SU-DHL-6 (cell line): Measurements from ENCODE around the gene PTPRG.

Source experiments
- H2AFZ ChIP-seq: fragments of 200-600 bp; sonication (generic); 2 replicates; pipeline ENCODE4 v1.6.1; 2014; ENCODE audit warnings: low read depth, mild to moderate bottlenecking, moderate library complexity, mixed read lengths, antibody characterized with exemption, low read length; ENCODE audit not compliant: severe bottlenecking
- H3F3A ChIP-seq: fragments of 200-600 bp; shearing (Covaris generic); 2 replicates; pipeline ENCODE4 v1.6.0; 2016; ENCODE audit warnings: antibody characterized with exemption, mild to moderate bottlenecking; ENCODE audit not compliant: insufficient read depth
- H3K27ac ChIP-seq: fragments of 200-600 bp; sonication (generic); 2 replicates; pipeline ENCODE4 v1.5.1; 2016; ENCODE audit warnings: low read depth, mild to moderate bottlenecking, low read length, moderate library complexity, mixed read lengths
- H3K27me3 ChIP-seq: fragments of 200-600 bp; sonication (generic), shearing (Covaris generic); 2 replicates; pipeline ENCODE4 v1.6.0; 2014; ENCODE audit warnings: mild to moderate bottlenecking, low read length
- H3K36me3 ChIP-seq: fragments of 200-600 bp; sonication (generic); 2 replicates; pipeline ENCODE4 v1.6.1; 2014; ENCODE audit warnings: mild to moderate bottlenecking, low read length, mixed read lengths
- H3K4me2 ChIP-seq: fragments of 300-600, 200-600 bp; shearing (Covaris generic), sonication (generic); 2 replicates; pipeline ENCODE4 v1.6.0; 2014; ENCODE audit warnings: low read length, low read depth, mild to moderate bottlenecking; ENCODE audit not compliant: poor library complexity, severe bottlenecking
- H3K4me3 ChIP-seq: fragments of 200-600 bp; sonication (generic); 2 replicates; pipeline ENCODE4 v1.5.1; 2014; ENCODE audit warnings: antibody characterized with exemption, low read length, mild to moderate bottlenecking, mixed read lengths; ENCODE audit not compliant: insufficient read depth, poor library complexity, severe bottlenecking
- H3K79me2 ChIP-seq: fragments of 200-600 bp; sonication (generic); 2 replicates; pipeline ENCODE4 v1.6.1; 2014; ENCODE audit warnings: mild to moderate bottlenecking, low read length, moderate library complexity; ENCODE audit not compliant: insufficient read depth
- H3K9ac ChIP-seq: fragments of 200-600 bp; sonication (generic); 2 replicates; pipeline ENCODE4 v1.7.0; 2014; ENCODE audit warnings: mild to moderate bottlenecking, low read length
- H3K9me2 ChIP-seq: fragments of 200-600 bp; sonication (generic); replicated peaks from 2 replicates; pipeline ENCODE4 v1.6.1; 2014; ENCODE audit warnings: low read length; ENCODE audit not compliant: insufficient read depth
- H3K9me3 ChIP-seq: fragments of 200-600 bp; sonication (generic); 2 replicates; pipeline ENCODE4 v1.6.1; 2014; ENCODE audit warnings: low read length, mixed read lengths; ENCODE audit not compliant: insufficient read depth
- H4K20me1 ChIP-seq: fragments of 200-600 bp; sonication (generic); 2 replicates; pipeline ENCODE4 v1.6.1; 2014; ENCODE audit warnings: low read depth, mild to moderate bottlenecking, antibody characterized with exemption, low read length, moderate library complexity, mixed read lengths
- CTCF ChIP-seq: fragments of 200-600 bp; sonication (generic); IDR thresholded peaks from one replicate; pipeline ENCODE4 v1.5.1; 2017; ENCODE audit warnings: antibody characterized with exemption, mild to moderate bottlenecking, low read length, moderate library complexity; ENCODE audit not compliant: insufficient read depth, poor library complexity, severe bottlenecking
- EZH2phosphoT487 ChIP-seq: fragments of 200-600 bp; sonication (generic), shearing (Covaris generic); conservative IDR thresholded peaks from 2 replicates; pipeline ENCODE4 v1.6.1; 2018; ENCODE audit warnings: mild to moderate bottlenecking, antibody characterized with exemption, low read length, moderate library complexity, mixed read lengths

Gene PTPRG

DNA sequence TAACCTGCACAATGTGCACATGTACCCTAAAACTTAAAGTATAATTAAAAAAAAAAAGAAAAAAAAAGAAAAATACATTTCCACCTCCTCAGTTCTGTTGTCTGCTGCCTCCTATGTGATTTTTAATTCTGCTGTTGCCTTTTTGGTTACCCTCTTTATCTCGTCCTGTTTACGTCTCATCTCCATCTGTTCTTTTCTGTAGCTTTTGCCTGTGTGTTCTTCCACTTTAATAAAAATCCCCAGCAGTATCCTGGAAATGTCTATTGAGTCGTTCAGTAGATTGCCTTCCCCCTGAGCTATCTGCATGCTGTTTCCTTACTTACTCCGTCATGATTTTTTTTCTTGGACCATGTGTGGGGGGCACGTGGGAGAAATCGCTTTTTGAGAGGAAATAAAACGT is 509.5 kb downstream of the PTPRG start:
- Histone ChIP-seq H3K4me2 (no peak overlapping the region), H3K4me3 (no peak overlapping the region), H3K27me3 (no peaks in the 10 kb centered on the region), H4K20me1 (no peaks in the 10 kb centered on the region), H3K27ac (no peak overlapping the region), H3K9me2 (no peaks in the 10 kb centered on the region), H3K9me3 (no peaks in the 10 kb centered on the region), H2AFZ (no peak overlapping the region), H3K9ac (no peak overlapping the region), H3K79me2 (no peaks in the 10 kb centered on the region), H3F3A (no peaks in the 10 kb centered on the region), H3K36me3 (no peaks in the 10 kb centered on the region)
- TF ChIP-seq EZH2phosphoT487: no peak
- TF ChIP-seq CTCF: no peak

DNA sequence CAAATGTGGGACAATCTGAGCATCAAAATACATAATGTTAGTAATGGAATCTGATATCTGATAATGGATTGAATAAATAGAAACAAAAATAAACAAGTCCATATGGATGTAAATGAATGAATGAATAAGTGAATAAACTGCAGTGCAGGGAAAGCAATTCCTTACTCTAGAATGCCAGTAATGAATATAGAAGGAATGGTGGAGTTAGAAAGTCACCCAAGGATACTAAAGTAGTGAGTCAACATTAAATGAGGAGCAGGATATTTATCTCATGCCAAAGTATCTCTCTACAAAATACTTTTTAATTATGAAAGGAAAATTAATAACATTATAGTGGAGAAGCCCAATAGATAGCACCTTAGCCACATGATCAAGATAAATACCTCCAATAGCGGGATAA is 511.7 kb downstream of the PTPRG start:
- Histone ChIP-seq H3K9ac (no peak overlapping the region), H3K36me3 (no peaks in the 10 kb centered on the region), H3K27ac (no peak overlapping the region), H3K4me3 (no peak overlapping the region), H3K79me2 (no peaks in the 10 kb centered on the region), H3K9me3 (no peaks in the 10 kb centered on the region), H3K27me3 (no peaks in the 10 kb centered on the region), H3K9me2 (no peaks in the 10 kb centered on the region), H2AFZ (no peak overlapping the region), H3K4me2 (no peak overlapping the region), H3F3A (no peaks in the 10 kb centered on the region), H4K20me1 (no peaks in the 10 kb centered on the region)
- no peak for TF ChIP-seq EZH2phosphoT487
- TF ChIP-seq CTCF: no peak

DNA sequence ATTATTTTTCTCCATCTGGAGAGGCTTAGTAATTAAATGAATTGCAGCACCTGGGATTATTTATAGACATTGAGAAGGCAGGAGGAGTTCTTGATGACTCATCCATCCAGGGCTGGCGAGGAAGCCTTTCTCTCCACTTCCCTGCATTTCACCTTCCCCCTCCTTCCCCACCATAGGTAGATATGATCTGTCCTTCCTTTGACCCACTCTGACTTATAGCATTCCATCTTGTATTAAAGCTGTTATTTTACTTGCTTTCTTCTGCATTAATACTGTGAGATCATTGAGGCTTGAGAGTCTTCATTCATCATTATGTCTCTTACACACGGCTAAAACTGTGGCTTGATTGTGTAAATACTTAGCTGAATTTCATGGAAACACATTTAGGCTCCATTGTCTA is 523.2 kb downstream of the PTPRG start:
- TF ChIP-seq CTCF (no peak), EZH2phosphoT487 (no peak)
- Histone ChIP-seq H3K79me2 (no peaks in the 10 kb centered on the region), H3K9me3 (no peaks in the 10 kb centered on the region), H3F3A (no peaks in the 10 kb centered on the region), H2AFZ (no peak overlapping the region), H3K9ac (no peak overlapping the region), H3K9me2 (no peaks in the 10 kb centered on the region; the same call in 1 of the 2 replicates), H3K4me2 (no peak overlapping the region), H3K27me3 (no peaks in the 10 kb centered on the region), H3K27ac (no peak overlapping the region), H3K4me3 (no peak overlapping the region), H3K36me3 (no peaks in the 10 kb centered on the region), H4K20me1 (no peaks in the 10 kb centered on the region)
